Bronchial epithelial cell (primary cell): Measurements from ENCODE around the gene TM9SF3. TPM values are rescaled to one million over a fixed set of nuclear protein-coding genes. Genes with fewer than 3 reads are reported as not detected.
A peak's percentile ranks its signal among the peaks of the same experiment; 100 is the strongest.

Source experiments
- DNase-seq: peaks from one replicate; pipeline ENCODE4 v3.0.0-alpha.2; 2010; ENCODE audit warnings: low read depth
- FAIRE-seq: peaks from 2 replicates; lab custom pipeline; 2011; peaks lifted over from hg19 to GRCh38; lab: Jason Lieb, UNC
- H3K27me3 ChIP-seq: 2 replicates; pipeline ENCODE4 v1.5.1; 2011; ENCODE audit warnings: low read length; ENCODE audit not compliant: control insufficient read depth, insufficient read depth
- H3K36me3 ChIP-seq: 2 replicates; pipeline ENCODE4 v1.5.1; 2011; ENCODE audit warnings: low read length; ENCODE audit not compliant: control insufficient read depth, insufficient read depth
- H3K4me3 ChIP-seq: 2 replicates; pipeline ENCODE4 v1.5.1; 2011; ENCODE audit warnings: mild to moderate bottlenecking, low read depth, low read length, control low read depth
- total RNA-seq: library from RNA; depleted of rRNA; stranded (reverse); fragments of >200 nt; gene quantifications from 2 replicates; pipeline ENCODE4 v1.2.1, GENCODE V29; 2014
- TF ChIP-seq, protein P1 (sequence below): IDR thresholded peaks from 2 replicates; pipeline ENCODE4 v1.5.1; 2011; ENCODE audit warnings: mild to moderate bottlenecking, moderate library complexity, low read length, control low read depth, inconsistent platforms; ENCODE audit not compliant: insufficient read depth, severe bottlenecking

TM9SF3 gene
- total RNA-seq, 1 donor from 2014 or later, result 145 TPM

- FAIRE-seq (no peak), DNase-seq (no peak)
- H3K36me3 ChIP-seq, result no peaks in the 10 kb centered on the region
- peaks cover 2% of the 10 kb centered on the region for H3K27me3 ChIP-seq
- H3K4me3 ChIP-seq, result no peak overlapping the region
- TF ChIP-seq, protein P1, sequence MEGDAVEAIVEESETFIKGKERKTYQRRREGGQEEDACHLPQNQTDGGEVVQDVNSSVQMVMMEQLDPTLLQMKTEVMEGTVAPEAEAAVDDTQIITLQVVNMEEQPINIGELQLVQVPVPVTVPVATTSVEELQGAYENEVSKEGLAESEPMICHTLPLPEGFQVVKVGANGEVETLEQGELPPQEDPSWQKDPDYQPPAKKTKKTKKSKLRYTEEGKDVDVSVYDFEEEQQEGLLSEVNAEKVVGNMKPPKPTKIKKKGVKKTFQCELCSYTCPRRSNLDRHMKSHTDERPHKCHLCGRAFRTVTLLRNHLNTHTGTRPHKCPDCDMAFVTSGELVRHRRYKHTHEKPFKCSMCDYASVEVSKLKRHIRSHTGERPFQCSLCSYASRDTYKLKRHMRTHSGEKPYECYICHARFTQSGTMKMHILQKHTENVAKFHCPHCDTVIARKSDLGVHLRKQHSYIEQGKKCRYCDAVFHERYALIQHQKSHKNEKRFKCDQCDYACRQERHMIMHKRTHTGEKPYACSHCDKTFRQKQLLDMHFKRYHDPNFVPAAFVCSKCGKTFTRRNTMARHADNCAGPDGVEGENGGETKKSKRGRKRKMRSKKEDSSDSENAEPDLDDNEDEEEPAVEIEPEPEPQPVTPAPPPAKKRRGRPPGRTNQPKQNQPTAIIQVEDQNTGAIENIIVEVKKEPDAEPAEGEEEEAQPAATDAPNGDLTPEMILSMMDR, result no peak
These were observed 38.4 kb upstream of the TM9SF3 start for GRCh38 chr10:96625173-96625572.

DNA sequence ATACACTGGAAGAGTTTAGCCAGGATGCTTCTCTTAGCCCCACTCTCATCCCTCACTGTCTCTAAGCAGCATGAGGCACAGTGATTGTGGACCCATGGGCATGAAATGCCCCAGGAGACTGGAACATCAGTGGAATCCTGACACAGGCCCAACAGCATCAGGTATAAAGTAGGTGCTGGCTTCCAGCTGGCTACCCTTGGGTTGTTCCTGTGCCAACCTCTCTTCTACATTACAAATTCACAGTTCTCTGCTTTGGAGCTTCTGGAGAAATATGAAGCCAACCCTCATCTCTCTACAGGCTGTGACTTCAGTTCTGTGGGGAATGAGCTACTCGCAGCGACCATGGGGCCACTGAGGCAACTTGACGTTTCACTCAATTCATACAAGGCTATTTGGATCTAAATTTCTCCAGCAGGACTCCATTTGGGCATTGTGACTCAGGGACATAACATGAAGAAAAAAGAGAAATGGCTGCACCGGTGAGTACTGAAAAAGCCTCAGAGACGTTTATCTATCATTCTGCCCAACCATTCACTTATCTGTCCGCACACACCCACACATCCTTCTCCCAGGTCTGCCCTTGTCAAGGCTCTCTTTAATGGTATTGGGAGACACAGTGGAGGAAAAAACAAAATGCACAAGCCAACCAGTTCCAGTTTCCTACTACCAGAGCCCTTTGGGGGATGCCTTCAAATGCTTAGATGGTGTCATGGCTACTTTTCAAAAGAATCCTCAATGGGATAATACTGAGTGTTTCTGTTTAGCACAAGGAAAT is 35.4 kb upstream of the TM9SF3 start:
- no peak for DNase-seq
- Histone ChIP-seq H3K36me3 (no peaks in the 10 kb centered on the region), H3K4me3 (no peak overlapping the region), H3K27me3 (peaks cover 2% of the 10 kb centered on the region)
- TF ChIP-seq, protein P1, result no peak
- FAIRE-seq, result no peak

GRCh38 chr10:96619796-96620773 is 33.3 kb upstream of the TM9SF3 start:
- H3K4me3 ChIP-seq, result no peak overlapping the region
- no peaks in the 10 kb centered on the region for H3K36me3 ChIP-seq
- TF ChIP-seq, protein P1, result no peak
- DNase-seq (peak; percentile 54), FAIRE-seq (no peak)
- H3K27me3 ChIP-seq, result peaks cover 2% of the 10 kb centered on the region

DNA sequence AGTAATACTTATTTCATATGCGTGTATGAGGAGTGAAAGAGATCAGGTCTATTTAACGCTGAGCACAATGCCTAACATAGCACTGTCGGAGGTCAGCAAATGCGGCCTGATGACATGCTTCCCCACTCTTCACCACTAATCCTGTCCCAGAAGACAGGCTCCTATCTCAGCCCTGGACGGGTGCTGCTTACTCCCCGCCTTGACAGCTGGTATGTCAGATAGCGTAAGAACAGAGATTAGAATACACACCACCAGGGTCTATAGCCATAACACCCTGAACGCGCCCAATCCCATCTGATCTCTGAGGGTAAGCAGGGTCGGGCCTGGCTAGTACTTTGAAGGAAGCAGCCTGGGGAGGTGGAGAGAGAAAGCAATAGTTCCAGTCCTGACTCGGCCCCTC is 32.3 kb upstream of the TM9SF3 start:
- H3K27me3 ChIP-seq, result peaks cover 2% of the 10 kb centered on the region
- H3K36me3 ChIP-seq, result no peaks in the 10 kb centered on the region
- no peak for DNase-seq
- no peak for FAIRE-seq
- TF ChIP-seq, protein P1, result no peak
- H3K4me3 ChIP-seq, result no peak overlapping the region

GRCh38 chr10:96618653-96619052 is 31.8 kb upstream of the TM9SF3 start:
- Histone ChIP-seq H3K36me3 (no peaks in the 10 kb centered on the region), H3K4me3 (no peak overlapping the region), H3K27me3 (peaks cover 2% of the 10 kb centered on the region)
- TF ChIP-seq, protein P1, result no peak
- FAIRE-seq (no peak), DNase-seq (no peak)
